ENCODE measurements around the gene DCHS2. TPM values are rescaled to one million over a fixed set of nuclear protein-coding genes. Genes with fewer than 3 reads are reported as not detected.

DCHS2 gene
- total and polyA plus RNA-seq, 2 of the 8 experiments (the other 6 are each of a cell fraction or from before 2014, with no cell fraction given): 0.54 to 2.6 TPM

DNA sequence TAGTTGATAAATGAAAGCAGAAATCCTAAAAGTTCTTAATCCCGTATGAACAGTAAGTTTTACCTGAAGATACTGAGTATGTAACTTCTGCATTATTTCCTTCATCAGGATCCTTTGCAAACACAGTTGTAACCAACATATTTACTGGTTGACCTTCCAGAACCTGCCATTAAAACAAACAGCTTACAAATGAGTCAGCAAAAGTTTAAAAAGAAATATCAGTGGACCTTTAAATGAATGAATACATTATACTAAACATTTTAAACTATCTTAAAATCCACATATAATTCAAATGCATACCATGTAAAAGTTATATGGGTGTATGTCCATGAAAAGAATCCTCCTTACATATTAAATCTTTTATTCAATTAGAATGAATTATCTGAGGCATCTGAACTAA, 163.6 kb downstream of the DCHS2 start:
- no peaks in the 10 kb centered on the region for H3K79me1 ChIP-seq (ENCODE audit: low read depth, low read length)
- H2BK20ac ChIP-seq (ENCODE audit: low read length): no peak overlapping the region
- 85% methylated on average over 1 of the region's 1 CpG; no CpG with 5 or more reads in 1 of the 2 experiments for whole genome bisulfite sequencing, 2 experiments (ENCODE audit: extremely low coverage in 1 of 2, insufficient coverage in 1 of 2, insufficient read length in 1 of 2, insufficient replicate concordance in 2 of 2, low coverage in 1 of 2, low lambda C conversion rate in 2 of 2, missing lambda C conversion rate in 1 of 2)
- no peak overlapping the region for H2BK120ac ChIP-seq (replicated peaks; ENCODE audit: low read depth, low read length)
- H2BK15ac ChIP-seq (ENCODE audit: low read length): no peak overlapping the region
- H2AK5ac ChIP-seq (ENCODE audit: low read depth, low read length): no peak overlapping the region
- H2AFZ ChIP-seq (ENCODE audit: low read length): no peak overlapping the region
- no peak overlapping the region for H3K4me3 ChIP-seq (ENCODE audit: extremely low read depth in 1 of 4, insufficient read depth in 2 of 4, low read depth in 3 of 4, low read length in 4 of 4)
- peaks cover 0 to 4% (median 3%) of the 10 kb centered on the region in 4 experiments; a peak in 2 of 7 replicates for H3K27me3 ChIP-seq (replicated peaks in 1 of 4; ENCODE audit: control insufficient read depth in 3 of 4, extremely low read depth in 1 of 4, insufficient read depth in 3 of 4, low read length in 3 of 4)
- H2BK5ac ChIP-seq (ENCODE audit: low read depth, low read length): no peak overlapping the region
- no peak overlapping the region for H2BK12ac ChIP-seq (ENCODE audit: low read depth, low read length)
- ChIA-PET POLR2A (ENCODE audit: partially characterized antibody) (no interaction called here), CTCF (ENCODE audit: partially characterized antibody) (interaction anchor here (1.0 to 4.8 kb wide), 7 partner anchors 10 to 548 kb away, joined by 3 to 29 read pairs (median 4); no protein-coding TSS in a partner anchor)
- DNase-seq (ENCODE audit: low read depth in 1 of 2, low spot score in 2 of 2) (no peak), FAIRE-seq (no peak)
- no peak overlapping the region for H3K18ac ChIP-seq (ENCODE audit: extremely low read depth, low read length)
- H3K4ac ChIP-seq (replicated peaks; ENCODE audit: insufficient read length, low read depth, low read length): no peak overlapping the region
- no peak overlapping the region for H3K27ac ChIP-seq (ENCODE audit: low read depth, low read length)
- H3K4me2 ChIP-seq (ENCODE audit: insufficient read depth in 1 of 2, low read depth in 2 of 2, low read length in 2 of 2): no peak overlapping the region
- H3K56ac ChIP-seq (replicated peaks; ENCODE audit: insufficient read length, low read depth, low read length): no peak overlapping the region
- H4K8ac ChIP-seq (ENCODE audit: extremely low read depth, insufficient read depth, low read length): no peak overlapping the region
- H3K4me1 ChIP-seq (replicated peaks in 1 of 4; ENCODE audit: control insufficient read depth in 3 of 4, insufficient read depth in 4 of 4, low read length in 3 of 4): no peaks in the 10 kb centered on the region; a peak in 2 of 7 replicates
- H3K79me2 ChIP-seq (ENCODE audit: control insufficient read depth in 1 of 2, insufficient read depth in 2 of 2, low read length in 2 of 2): no peaks in the 10 kb centered on the region
- no peaks in the 10 kb centered on the region for H3K36me3 ChIP-seq (ENCODE audit: control insufficient read depth in 2 of 4, insufficient read depth in 4 of 4, low read length in 3 of 4)
- TF ChIP-seq EP300 (IDR thresholded peaks at IDR 0.05; ENCODE audit: borderline replicate concordance in 1 of 2, low read depth in 2 of 2, low read length in 2 of 2) (no peak), SIX5 (IDR thresholded peaks at IDR 0.05; ENCODE audit: low read depth, low read length) (no peak), CEBPB (IDR thresholded peaks at IDR 0.05; ENCODE audit: low read depth, low read length) (no peak), BRCA1 (IDR thresholded peaks at IDR 0.05; ENCODE audit: low read depth, low read length) (no peak), TAF1 (IDR thresholded peaks at IDR 0.05; ENCODE audit: low read depth, low read length) (no peak), POLR2AphosphoS5 (IDR thresholded peaks at IDR 0.05; ENCODE audit: low read depth, low read length) (no peak), SP1 (IDR thresholded peaks at IDR 0.05; ENCODE audit: low read depth, low read length) (no peak), EGR1 (IDR thresholded peaks at IDR 0.05; ENCODE audit: borderline replicate concordance, low read depth, low read length) (no peak), SP2 (IDR thresholded peaks at IDR 0.05; ENCODE audit: low read length) (no peak), RAD21 (IDR thresholded peaks at IDR 0.05 in 1 of 2, conservative IDR thresholded peaks at IDR 0.05 in 1 of 2; ENCODE audit: low read depth in 2 of 2, low read length in 2 of 2) (no peak)
- TF ChIP-seq, protein P1, sequence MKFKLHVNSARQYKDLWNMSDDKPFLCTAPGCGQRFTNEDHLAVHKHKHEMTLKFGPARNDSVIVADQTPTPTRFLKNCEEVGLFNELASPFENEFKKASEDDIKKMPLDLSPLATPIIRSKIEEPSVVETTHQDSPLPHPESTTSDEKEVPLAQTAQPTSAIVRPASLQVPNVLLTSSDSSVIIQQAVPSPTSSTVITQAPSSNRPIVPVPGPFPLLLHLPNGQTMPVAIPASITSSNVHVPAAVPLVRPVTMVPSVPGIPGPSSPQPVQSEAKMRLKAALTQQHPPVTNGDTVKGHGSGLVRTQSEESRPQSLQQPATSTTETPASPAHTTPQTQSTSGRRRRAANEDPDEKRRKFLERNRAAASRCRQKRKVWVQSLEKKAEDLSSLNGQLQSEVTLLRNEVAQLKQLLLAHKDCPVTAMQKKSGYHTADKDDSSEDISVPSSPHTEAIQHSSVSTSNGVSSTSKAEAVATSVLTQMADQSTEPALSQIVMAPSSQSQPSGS (IDR thresholded peaks at IDR 0.05; ENCODE audit: low read length): no peak
- TF ChIP-seq, protein P2, sequence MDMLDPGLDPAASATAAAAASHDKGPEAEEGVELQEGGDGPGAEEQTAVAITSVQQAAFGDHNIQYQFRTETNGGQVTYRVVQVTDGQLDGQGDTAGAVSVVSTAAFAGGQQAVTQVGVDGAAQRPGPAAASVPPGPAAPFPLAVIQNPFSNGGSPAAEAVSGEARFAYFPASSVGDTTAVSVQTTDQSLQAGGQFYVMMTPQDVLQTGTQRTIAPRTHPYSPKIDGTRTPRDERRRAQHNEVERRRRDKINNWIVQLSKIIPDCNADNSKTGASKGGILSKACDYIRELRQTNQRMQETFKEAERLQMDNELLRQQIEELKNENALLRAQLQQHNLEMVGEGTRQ (IDR thresholded peaks at IDR 0.05; ENCODE audit: low read length): no peak
- no peak overlapping the region for H3K23ac ChIP-seq (ENCODE audit: insufficient read length)
- H3K14ac ChIP-seq (ENCODE audit: insufficient read length): no peak overlapping the region
- H3K9ac ChIP-seq (replicated peaks in 1 of 4; ENCODE audit: extremely low read depth in 1 of 4, low read depth in 3 of 4, low read length in 3 of 4): no peak overlapping the region
- peaks cover 5% of the 10 kb centered on the region; the same call in 1 of the 2 replicates for H3K23me2 ChIP-seq (ENCODE audit: low read depth, low read length)
- H4K5ac ChIP-seq (ENCODE audit: insufficient read length, low read depth, low read length): no peak overlapping the region
- H3K9me3 ChIP-seq (ENCODE audit: insufficient read depth in 2 of 2, low read depth in 1 of 2, low read length in 1 of 2): no peaks in the 10 kb centered on the region
- no peak overlapping the region for H4K91ac ChIP-seq (replicated peaks; ENCODE audit: insufficient read length, low read length)
- H4K20me1 ChIP-seq (replicated peaks in 1 of 2; ENCODE audit: control insufficient read depth in 1 of 2, insufficient read depth in 2 of 2, low read length in 2 of 2): no peaks in the 10 kb centered on the region

Data from H1 (cell line).